ENCODE measurements around the gene SND1.

SND1 gene

DNA sequence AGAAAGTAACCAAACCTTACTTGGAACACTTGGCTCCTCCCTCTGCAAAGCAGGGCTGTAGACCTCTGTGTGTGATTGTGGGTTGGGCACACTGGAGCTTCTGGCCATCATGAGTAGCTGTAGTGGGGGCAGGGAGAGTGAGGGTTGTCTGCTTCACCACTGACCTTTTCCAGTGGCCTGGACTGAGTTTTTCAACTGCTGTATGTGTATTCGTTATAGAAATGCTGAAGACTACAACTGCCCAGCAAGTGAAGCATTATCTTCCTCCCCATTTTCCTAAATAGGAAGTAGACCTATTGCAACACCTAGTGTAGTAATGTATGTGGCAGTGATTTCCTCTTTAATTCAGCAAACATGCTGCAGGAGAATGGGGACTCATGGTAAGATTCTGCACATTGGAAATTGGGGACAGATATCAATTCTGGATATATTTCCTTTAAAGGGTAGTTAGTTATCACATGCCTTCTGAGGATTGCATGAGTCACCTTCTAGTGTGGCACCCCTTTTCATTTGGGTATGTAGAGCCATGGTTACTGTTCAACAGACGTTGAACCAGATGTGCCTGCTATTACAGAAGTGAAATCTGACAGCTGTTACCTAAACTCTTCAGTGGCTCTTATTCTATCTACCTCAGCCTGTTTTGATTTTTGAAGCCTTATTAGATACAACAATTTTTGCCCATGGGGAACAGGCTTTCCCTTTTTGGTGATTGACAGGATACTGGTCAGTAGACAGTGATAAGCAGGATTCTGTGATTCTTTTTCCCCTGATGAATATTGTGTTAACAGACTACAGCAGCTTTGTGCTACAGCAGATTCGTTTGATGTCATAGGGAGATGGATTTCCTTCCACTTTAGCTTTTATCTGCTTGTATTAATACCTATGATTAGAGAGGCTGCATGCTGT lies 130.9 kb downstream of the SND1 start:
- ChIA-PET CTCF (interaction anchor here (1.0 to 1.5 kb wide), 2 partner anchors 8 to 9 kb away, joined by 4 read pairs; no protein-coding TSS in a partner anchor), POLR2A (no interaction called here)
- no peak for DNase-seq (ENCODE audit: extremely low spot score)
- no peak for TF ChIP-seq PKNOX1 (IDR thresholded peaks at IDR 0.05)
- no peak for TF ChIP-seq ARNT (IDR thresholded peaks at IDR 0.05)
- no peak for TF ChIP-seq SUZ12 (IDR thresholded peaks at IDR 0.05)
- no peak for TF ChIP-seq SP1 (IDR thresholded peaks at IDR 0.05)
- TF ChIP-seq FOXM1 (IDR thresholded peaks at IDR 0.05; ENCODE audit: borderline replicate concordance): no peak
- no peak for TF ChIP-seq NFRKB (IDR thresholded peaks at IDR 0.05)
- TF ChIP-seq ELF4 (IDR thresholded peaks at IDR 0.05): no peak
- no peak for TF ChIP-seq BHLHE40 (IDR thresholded peaks at IDR 0.05; ENCODE audit: borderline replicate concordance)
- TF ChIP-seq FOXA1 (IDR thresholded peaks at IDR 0.05): no peak
- no peak for TF ChIP-seq FOXK2 (IDR thresholded peaks at IDR 0.05)
- no peak for TF ChIP-seq CTBP1 (IDR thresholded peaks at IDR 0.05; ENCODE audit: borderline replicate concordance)
- no peak for TF ChIP-seq ZNF384 (IDR thresholded peaks at IDR 0.05)
- no peak for TF ChIP-seq L3MBTL2 (conservative IDR thresholded peaks at IDR 0.05)
- TF ChIP-seq TARDBP (IDR thresholded peaks at IDR 0.05): no peak

DNA sequence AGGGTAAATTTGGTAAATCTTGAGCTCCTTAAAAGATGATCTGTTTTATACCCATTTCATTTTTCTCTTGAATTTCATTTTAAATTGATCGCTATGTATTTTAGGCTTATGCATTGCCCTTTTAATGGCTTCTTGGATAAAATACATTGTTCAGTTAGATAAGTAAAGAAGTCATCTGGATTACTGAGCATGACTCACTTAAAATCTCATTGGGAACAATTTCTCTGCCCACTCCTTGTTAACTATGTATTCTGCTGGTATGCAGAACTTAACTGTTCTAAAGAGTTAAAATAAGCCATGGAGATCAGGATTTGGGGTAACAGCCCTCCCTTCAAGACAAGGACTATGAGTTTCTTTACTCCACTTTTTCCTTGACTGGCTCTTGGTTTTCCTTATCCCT lies 134.2 kb downstream of the SND1 start:
- ChIA-PET POLR2A (no interaction called here), CTCF (no interaction called here)

GRCh38 chr7:127789031-127789430 lies 137.0 kb downstream of the SND1 start:
- POLR2A ChIA-PET: no interaction called here
- CTCF ChIA-PET: no interaction called here
- no peak for DNase-seq (ENCODE audit: extremely low spot score)
- TF ChIP-seq SUZ12 (IDR thresholded peaks at IDR 0.05): no peak
- TF ChIP-seq LEF1 (IDR thresholded peaks at IDR 0.05; ENCODE audit: borderline replicate concordance): no peak
- TF ChIP-seq BHLHE40 (IDR thresholded peaks at IDR 0.05; ENCODE audit: borderline replicate concordance): no peak
- TF ChIP-seq PKNOX1 (IDR thresholded peaks at IDR 0.05): no peak
- TF ChIP-seq TARDBP (IDR thresholded peaks at IDR 0.05): no peak
- TF ChIP-seq ZNF384 (IDR thresholded peaks at IDR 0.05): no peak
- no peak for TF ChIP-seq HDGF (IDR thresholded peaks at IDR 0.05; ENCODE audit: borderline replicate concordance)
- TF ChIP-seq NFRKB (IDR thresholded peaks at IDR 0.05): no peak
- no peak for TF ChIP-seq FOXA1 (IDR thresholded peaks at IDR 0.05)
- TF ChIP-seq SP1 (IDR thresholded peaks at IDR 0.05): no peak
- no peak for TF ChIP-seq ELF4 (IDR thresholded peaks at IDR 0.05)
- no peak for TF ChIP-seq FOXK2 (IDR thresholded peaks at IDR 0.05)
- TF ChIP-seq ARNT (IDR thresholded peaks at IDR 0.05): no peak
- TF ChIP-seq L3MBTL2 (conservative IDR thresholded peaks at IDR 0.05): no peak
- no peak for TF ChIP-seq FOXM1 (IDR thresholded peaks at IDR 0.05; ENCODE audit: borderline replicate concordance)
- no peak for TF ChIP-seq CTBP1 (IDR thresholded peaks at IDR 0.05; ENCODE audit: borderline replicate concordance)

More for the DNA sequence above, 134.2 kb downstream of the SND1 start:
- no peak for TF ChIP-seq CTBP1 (IDR thresholded peaks at IDR 0.05; ENCODE audit: borderline replicate concordance)
- DNase-seq (ENCODE audit: extremely low spot score): no peak

DNA sequence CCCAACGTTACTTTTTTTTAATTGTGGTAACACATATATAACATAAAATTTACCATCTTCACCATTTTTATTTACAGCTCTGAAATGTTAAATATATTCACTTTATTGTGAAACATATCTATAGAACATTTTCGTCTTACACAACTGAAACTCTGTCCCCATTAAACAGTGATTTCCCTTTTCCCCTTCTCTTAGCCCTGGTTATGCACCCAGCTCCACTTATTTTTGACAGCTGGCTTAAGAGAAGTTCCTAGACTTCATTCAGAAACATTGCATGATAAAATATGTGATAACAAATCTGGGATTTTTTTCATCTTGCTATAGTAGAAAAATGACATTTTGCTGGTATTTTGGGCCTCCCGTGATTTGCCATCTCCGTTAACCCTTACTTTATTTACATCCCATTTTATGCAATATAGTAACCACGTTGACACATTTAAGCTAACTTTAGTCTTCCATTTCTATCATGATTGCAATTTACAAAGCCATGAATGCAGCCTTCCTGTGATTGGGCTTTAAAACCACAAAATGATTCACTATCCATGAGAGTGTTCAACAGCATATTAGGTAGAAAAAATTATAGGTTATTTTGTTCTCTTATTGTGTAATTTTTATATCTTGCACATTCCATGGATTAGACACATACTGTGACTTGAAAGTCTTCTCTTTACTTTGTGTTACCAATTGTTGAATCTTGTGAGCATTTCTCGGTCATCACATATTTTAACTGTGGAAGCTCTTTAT lies 139.6 kb downstream of the SND1 start:
- POLR2A ChIA-PET: no interaction called here
- TF ChIP-seq L3MBTL2 (conservative IDR thresholded peaks at IDR 0.05): no peak
- TF ChIP-seq ARNT (IDR thresholded peaks at IDR 0.05): no peak
- TF ChIP-seq FOXM1 (IDR thresholded peaks at IDR 0.05; ENCODE audit: borderline replicate concordance): no peak
- TF ChIP-seq FOXK2 (IDR thresholded peaks at IDR 0.05): no peak
- TF ChIP-seq ELF4 (IDR thresholded peaks at IDR 0.05): no peak
- TF ChIP-seq LEF1 (IDR thresholded peaks at IDR 0.05; ENCODE audit: borderline replicate concordance): no peak
- no peak for TF ChIP-seq NFRKB (IDR thresholded peaks at IDR 0.05)
- TF ChIP-seq BHLHE40 (IDR thresholded peaks at IDR 0.05; ENCODE audit: borderline replicate concordance): no peak
- no peak for TF ChIP-seq ZNF384 (IDR thresholded peaks at IDR 0.05)
- no peak for TF ChIP-seq TARDBP (IDR thresholded peaks at IDR 0.05)
- TF ChIP-seq SUZ12 (IDR thresholded peaks at IDR 0.05): no peak
- no peak for DNase-seq (ENCODE audit: extremely low spot score)
- CTCF ChIA-PET: interaction anchor here (1.1 to 1.5 kb wide), 2 partner anchors 9 to 22 kb away, joined by 3 to 4 read pairs; no protein-coding TSS in a partner anchor

DNA sequence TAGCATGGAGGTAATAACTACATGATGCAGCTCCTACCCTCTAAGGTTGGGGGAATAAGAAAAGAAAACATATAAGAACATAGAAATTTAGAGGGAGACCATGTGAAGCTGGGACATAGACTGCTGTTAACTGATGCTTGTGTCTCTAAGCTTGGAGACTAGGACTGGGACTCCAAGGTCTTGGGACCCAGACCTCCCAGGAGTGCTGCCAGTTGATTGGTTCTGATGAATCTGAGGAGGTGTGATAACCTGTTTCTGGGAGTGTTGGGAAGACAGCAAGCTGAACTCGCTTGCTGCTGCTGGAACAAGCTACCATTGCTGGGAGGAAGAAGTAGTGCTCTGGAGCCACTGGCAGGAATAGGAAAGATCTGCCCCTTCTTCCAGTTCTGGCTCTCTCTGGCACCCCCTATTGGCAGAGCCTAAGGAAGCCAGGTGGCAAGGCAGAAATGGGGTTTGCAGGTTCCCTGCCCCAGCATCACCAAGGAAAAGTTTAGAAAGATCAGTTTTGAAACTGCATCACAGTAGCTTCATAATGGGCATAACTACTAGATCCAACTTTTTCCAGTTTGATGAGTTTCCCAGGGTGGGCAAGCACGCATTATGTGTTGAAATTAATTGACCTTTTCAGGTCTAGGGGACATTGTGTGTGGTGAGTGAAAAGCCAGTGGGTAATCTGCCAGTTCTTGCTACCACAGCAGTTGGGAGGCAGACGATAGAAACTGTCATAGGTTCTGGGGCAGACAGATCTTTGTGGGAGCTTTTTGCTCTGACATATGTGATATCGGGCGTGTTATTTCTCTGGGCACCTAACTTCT lies 140.7 kb downstream of the SND1 start:
- peak; percentile 44 for DNase-seq (ENCODE audit: extremely low spot score)
- CTCF ChIA-PET: interaction anchor here (0.7 to 1.5 kb wide), 6 partner anchors 10 to 128 kb away, joined by 3 to 4 read pairs (median 3); no protein-coding TSS in a partner anchor
- POLR2A ChIA-PET: no interaction called here
- TF ChIP-seq FOXM1 (IDR thresholded peaks at IDR 0.05; ENCODE audit: borderline replicate concordance) (no peak), ARNT (IDR thresholded peaks at IDR 0.05) (no peak), FOXK2 (IDR thresholded peaks at IDR 0.05) (no peak), LEF1 (IDR thresholded peaks at IDR 0.05; ENCODE audit: borderline replicate concordance) (no peak), CTBP1 (IDR thresholded peaks at IDR 0.05; ENCODE audit: borderline replicate concordance) (no peak), TARDBP (IDR thresholded peaks at IDR 0.05) (no peak), L3MBTL2 (conservative IDR thresholded peaks at IDR 0.05) (no peak), SP1 (IDR thresholded peaks at IDR 0.05) (no peak), HDGF (IDR thresholded peaks at IDR 0.05; ENCODE audit: borderline replicate concordance) (no peak), ZNF384 (IDR thresholded peaks at IDR 0.05) (no peak), PKNOX1 (IDR thresholded peaks at IDR 0.05) (no peak), FOXA1 (IDR thresholded peaks at IDR 0.05) (no peak), SUZ12 (IDR thresholded peaks at IDR 0.05) (no peak), NFRKB (IDR thresholded peaks at IDR 0.05) (no peak), ELF4 (IDR thresholded peaks at IDR 0.05) (no peak), BHLHE40 (IDR thresholded peaks at IDR 0.05; ENCODE audit: borderline replicate concordance) (no peak)
